GM13976 (cell line): ENCODE measurements around the gene GALNT18.

ENCODE experiments used
- DNase-seq: peaks from one replicate; pipeline ENCODE4 v3.0.0; 2012; ENCODE audit warnings: low spot score
- in situ Hi-C: fragments of 300-500 bp; cut with MboI; formaldehyde crosslinking; loops from one replicate; pipeline ENCODE4 v1.12.0; 2022; ENCODE audit warnings: low sequenced_read_pairs, mixed read lengths, inconsistent platforms; ENCODE audit not compliant: unreplicated experiment
- TF ChIP-seq, protein P1 (sequence below): IDR thresholded peaks from 2 replicates; pipeline ENCODE4 v1.5.1; 2012; ENCODE audit warnings: borderline replicate concordance, mild to moderate bottlenecking; ENCODE audit not compliant: insufficient read depth; ENCODE audit errors: extremely low read depth, missing control alignments, control extremely low read depth

GALNT18 gene

GRCh38 chr11:11313902-11314692, 307.7 kb downstream of the GALNT18 start:
- TF ChIP-seq, protein P1, sequence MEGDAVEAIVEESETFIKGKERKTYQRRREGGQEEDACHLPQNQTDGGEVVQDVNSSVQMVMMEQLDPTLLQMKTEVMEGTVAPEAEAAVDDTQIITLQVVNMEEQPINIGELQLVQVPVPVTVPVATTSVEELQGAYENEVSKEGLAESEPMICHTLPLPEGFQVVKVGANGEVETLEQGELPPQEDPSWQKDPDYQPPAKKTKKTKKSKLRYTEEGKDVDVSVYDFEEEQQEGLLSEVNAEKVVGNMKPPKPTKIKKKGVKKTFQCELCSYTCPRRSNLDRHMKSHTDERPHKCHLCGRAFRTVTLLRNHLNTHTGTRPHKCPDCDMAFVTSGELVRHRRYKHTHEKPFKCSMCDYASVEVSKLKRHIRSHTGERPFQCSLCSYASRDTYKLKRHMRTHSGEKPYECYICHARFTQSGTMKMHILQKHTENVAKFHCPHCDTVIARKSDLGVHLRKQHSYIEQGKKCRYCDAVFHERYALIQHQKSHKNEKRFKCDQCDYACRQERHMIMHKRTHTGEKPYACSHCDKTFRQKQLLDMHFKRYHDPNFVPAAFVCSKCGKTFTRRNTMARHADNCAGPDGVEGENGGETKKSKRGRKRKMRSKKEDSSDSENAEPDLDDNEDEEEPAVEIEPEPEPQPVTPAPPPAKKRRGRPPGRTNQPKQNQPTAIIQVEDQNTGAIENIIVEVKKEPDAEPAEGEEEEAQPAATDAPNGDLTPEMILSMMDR = no peak
- in situ Hi-C loops = no loop called here
- DNase-seq = no peak

DNA sequence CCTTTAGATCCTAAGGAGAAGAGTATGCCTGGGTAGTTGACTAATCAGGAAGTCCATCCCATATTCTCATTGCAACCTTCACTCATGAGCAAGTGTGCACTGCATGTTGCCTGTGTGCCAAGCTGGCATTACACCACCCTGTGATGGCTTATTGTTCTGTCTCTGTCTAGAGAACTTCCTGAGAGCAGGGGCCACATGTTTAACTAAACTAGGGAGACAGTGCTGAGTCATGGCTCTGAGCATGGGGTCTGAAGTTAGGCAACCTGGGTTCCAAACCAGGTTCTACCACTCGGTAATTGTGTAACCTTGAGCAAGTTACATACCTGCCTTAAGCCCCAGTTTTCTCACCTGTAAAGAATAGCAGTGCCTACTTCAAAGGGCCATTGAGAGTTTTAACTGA, 308.4 kb downstream of the GALNT18 start:
- DNase-seq = no peak
- in situ Hi-C loops = no loop called here
- TF ChIP-seq, protein P1 = no peak

- TF ChIP-seq, protein P1 = no peak
- no peak for DNase-seq
- in situ Hi-C loops = no loop called here
Measured at GRCh38 chr11:11312738-11313137, 309.1 kb downstream of the GALNT18 start.

DNA sequence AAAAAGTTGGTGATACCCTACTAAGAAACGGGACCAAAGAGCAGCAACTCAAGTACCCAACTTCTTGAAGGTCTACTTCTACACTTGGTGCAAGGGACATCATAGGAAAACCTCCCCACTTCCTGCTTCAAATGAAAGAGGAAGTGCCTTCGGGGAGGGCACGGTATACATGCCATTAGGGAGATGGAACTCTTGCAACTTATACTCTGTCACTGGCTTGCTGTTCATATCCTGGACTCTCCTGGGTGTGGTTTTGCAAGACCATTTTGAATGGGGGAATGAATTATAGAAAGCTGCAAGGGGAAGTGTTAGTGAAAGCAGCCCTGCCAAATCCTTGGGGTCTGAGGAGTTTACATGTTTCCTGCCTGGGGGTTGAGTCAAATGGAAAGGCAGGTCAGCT, 310.6 kb downstream of the GALNT18 start:
- DNase-seq = no peak
- TF ChIP-seq, protein P1 = no peak
- in situ Hi-C loops = no loop called here

DNA sequence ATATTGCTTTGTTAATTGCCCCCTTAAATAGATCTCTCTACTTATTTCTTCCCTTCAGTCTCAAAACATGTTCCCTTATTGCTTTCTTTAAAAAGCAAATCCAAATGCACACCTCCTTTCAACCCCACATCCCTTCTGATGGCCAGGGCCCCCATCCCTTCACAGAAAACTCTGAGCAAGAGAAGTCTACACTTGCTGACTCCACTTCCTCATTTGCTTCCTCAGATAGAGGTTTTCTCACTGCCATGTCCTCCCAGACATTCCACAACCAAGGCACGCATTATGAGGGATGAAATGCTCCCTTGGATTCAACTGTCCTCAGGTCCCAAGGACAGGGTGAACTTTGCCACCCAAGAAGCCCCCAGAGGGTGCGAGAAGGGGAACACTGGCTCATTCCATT, 311.9 kb downstream of the GALNT18 start:
- no peak for DNase-seq
- in situ Hi-C loops = no loop called here
- TF ChIP-seq, protein P1 = no peak

GRCh38 chr11:11308249-11308648, 313.6 kb downstream of the GALNT18 start:
- no peak for DNase-seq
- in situ Hi-C loops = no loop called here
- TF ChIP-seq, protein P1 = no peak
